ENCODE results near the gene XCL2. TPM values are rescaled to one million over a fixed set of nuclear protein-coding genes. Genes with fewer than 3 reads are reported as not detected.

Gene XCL2
- total and polyA plus RNA-seq, 2 of the 8 experiments (the other 6 are each of a cell fraction or from before 2014, with no cell fraction given) = not detected

GRCh38 chr1:168561989-168562388 lies 18.2 kb upstream of the XCL2 start (continued):
- TF ChIP-seq CHD7 (IDR thresholded peaks at IDR 0.05; ENCODE audit: insufficient replicate concordance, low read length) (no peak), POU5F1 (IDR thresholded peaks at IDR 0.05; ENCODE audit: low read depth, low read length) (no peak), SUZ12 (IDR thresholded peaks at IDR 0.05; ENCODE audit: low read length) (no peak), EP300 (IDR thresholded peaks at IDR 0.05; ENCODE audit: borderline replicate concordance in 1 of 2, low read depth in 2 of 2, low read length in 2 of 2) (no peak), TCF12 (IDR thresholded peaks at IDR 0.05; ENCODE audit: low read depth, low read length) (no peak), EZH2 (IDR thresholded peaks at IDR 0.05; ENCODE audit: low read depth, low read length, severe bottlenecking) (no peak), SP1 (IDR thresholded peaks at IDR 0.05; ENCODE audit: low read depth, low read length) (no peak), NRF1 (IDR thresholded peaks at IDR 0.05; ENCODE audit: low read depth, low read length) (no peak), YY1 (IDR thresholded peaks at IDR 0.05; ENCODE audit: low read depth, low read length) (no peak), RXRA (IDR thresholded peaks at IDR 0.05; ENCODE audit: insufficient read depth, low read depth, low read length) (no peak), GABPA (IDR thresholded peaks at IDR 0.05; ENCODE audit: borderline replicate concordance, insufficient read depth, low read length) (no peak), JUN (IDR thresholded peaks at IDR 0.05; ENCODE audit: low read depth, low read length) (no peak)
